OCI-LY7 (cell line): ENCODE data around the gene PEPD.

Source experiments
- EZH2phosphoT487 ChIP-seq: fragments of 200-600 bp; sonication (generic); IDR thresholded peaks from 2 replicates; pipeline ENCODE4 v1.6.1; 2018; ENCODE audit warnings: low read depth, borderline replicate concordance, mild to moderate bottlenecking, mixed run types, antibody characterized with exemption, low read length, moderate library complexity, mixed read lengths
- TF ChIP-seq, protein P1 (sequence below): fragments of 200-600 bp; sonication (generic); conservative IDR thresholded peaks from 2 replicates; pipeline ENCODE4 v1.5.1; 2014; ENCODE audit warnings: mild to moderate bottlenecking, antibody characterized with exemption, low read length, moderate library complexity, mixed read lengths

DNA sequence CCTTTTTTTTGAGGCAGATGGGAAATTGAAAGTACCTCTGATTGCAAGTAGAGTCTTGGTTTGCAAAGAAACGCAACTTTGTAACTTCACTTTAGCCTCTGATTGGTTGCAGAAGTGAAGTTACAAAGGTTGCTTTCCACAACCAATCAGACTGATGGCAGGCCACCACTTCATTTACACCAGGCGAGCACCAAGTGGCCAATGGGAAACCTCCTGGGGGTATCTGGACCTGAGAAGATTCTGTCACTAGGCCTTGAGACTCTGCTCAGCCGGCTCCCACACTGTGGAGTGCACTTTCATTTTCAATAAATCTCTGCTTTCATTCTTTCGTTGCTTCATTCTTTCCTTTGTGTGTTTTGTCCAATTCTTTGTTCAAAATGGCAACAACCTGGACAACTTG lies 19.1 kb downstream of the PEPD start:
- TF ChIP-seq, protein P1, sequence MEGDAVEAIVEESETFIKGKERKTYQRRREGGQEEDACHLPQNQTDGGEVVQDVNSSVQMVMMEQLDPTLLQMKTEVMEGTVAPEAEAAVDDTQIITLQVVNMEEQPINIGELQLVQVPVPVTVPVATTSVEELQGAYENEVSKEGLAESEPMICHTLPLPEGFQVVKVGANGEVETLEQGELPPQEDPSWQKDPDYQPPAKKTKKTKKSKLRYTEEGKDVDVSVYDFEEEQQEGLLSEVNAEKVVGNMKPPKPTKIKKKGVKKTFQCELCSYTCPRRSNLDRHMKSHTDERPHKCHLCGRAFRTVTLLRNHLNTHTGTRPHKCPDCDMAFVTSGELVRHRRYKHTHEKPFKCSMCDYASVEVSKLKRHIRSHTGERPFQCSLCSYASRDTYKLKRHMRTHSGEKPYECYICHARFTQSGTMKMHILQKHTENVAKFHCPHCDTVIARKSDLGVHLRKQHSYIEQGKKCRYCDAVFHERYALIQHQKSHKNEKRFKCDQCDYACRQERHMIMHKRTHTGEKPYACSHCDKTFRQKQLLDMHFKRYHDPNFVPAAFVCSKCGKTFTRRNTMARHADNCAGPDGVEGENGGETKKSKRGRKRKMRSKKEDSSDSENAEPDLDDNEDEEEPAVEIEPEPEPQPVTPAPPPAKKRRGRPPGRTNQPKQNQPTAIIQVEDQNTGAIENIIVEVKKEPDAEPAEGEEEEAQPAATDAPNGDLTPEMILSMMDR, result no peak
- TF ChIP-seq EZH2phosphoT487, result no peak
